ENCODE results near the gene PHLDA2. TPM values are rescaled to one million over a fixed set of nuclear protein-coding genes. Genes with fewer than 3 reads are reported as not detected.

The PHLDA2 gene
- total and polyA plus RNA-seq, 2 donors (not counting 3 experiments of a cell fraction or from before 2014, with no cell fraction given), result 38.5 to 44.5 TPM

DNA sequence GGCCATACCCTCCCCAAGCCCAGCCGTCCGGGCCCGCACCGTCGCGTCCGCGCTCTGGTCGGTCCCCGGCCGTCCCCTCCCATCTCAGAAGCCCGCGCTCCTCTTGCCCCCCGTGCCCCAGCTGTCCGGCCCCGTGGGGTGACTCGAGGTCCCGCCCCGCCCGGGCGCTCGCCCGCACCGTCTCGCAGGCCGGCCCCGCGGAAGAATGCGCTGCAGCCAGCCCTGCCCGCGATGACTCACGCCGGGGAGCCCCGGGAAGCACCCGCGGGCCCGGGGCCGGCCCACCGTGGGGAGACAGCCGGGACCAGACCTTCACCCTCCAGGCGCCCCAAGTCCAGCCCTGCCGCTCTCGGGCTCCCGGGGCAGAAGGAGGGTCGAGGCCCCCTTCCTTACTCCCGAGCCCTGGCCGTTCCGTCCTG, 320 bp upstream of the PHLDA2 start:
- peak; percentile 68 for DNase-seq (ENCODE audit: low read depth, low spot score)
- BruUV-seq (replicated peaks), result no TSS peak
- Histone ChIP-seq H2AFZ (ENCODE audit: low read depth, low read length) (peak overlapping the region; percentile 79), H3K4me2 (ENCODE audit: insufficient read depth, low read length) (peak overlapping the region; percentile 79), H3K4me1 (ENCODE audit: control insufficient read depth, extremely low read depth, insufficient read depth, low read length) (peaks cover 26% of the 10 kb centered on the region), H3K27ac (ENCODE audit: insufficient read depth, low read depth, low read length) (peak overlapping the region; percentile 78), H3K79me2 (ENCODE audit: control insufficient read depth, insufficient read depth, low read length) (peaks cover 28% of the 10 kb centered on the region), H3K9me1 (replicated peaks; ENCODE audit: control insufficient read depth, extremely low read depth, insufficient read depth, low read length) (no peaks in the 10 kb centered on the region), H3K4me3 (replicated peaks in 1 of 3; ENCODE audit: insufficient read depth in 1 of 3, low read depth in 1 of 3, low read length in 3 of 3) (peak overlapping the region in 2 of 3 experiments; percentile 37 to 50), H3K36me3 (ENCODE audit: control insufficient read depth in 2 of 2, extremely low read depth in 1 of 2, insufficient read depth in 2 of 2, low read length in 2 of 2) (no peaks in the 10 kb centered on the region), H3K27me3 (ENCODE audit: control insufficient read depth in 2 of 2, insufficient read depth in 2 of 2, low read length in 2 of 2) (no peaks in the 10 kb centered on the region), H3K9ac (replicated peaks; ENCODE audit: extremely low read depth, insufficient read depth, low read length) (peak overlapping the region; percentile 68), H4K20me1 (replicated peaks; ENCODE audit: control insufficient read depth, extremely low read depth, insufficient read depth, low read length) (no peaks in the 10 kb centered on the region), H3K9me3 (replicated peaks; ENCODE audit: control insufficient read depth, insufficient read depth, low read length) (no peaks in the 10 kb centered on the region)
- FAIRE-seq, result peak; percentile 77
- CTCF ChIA-PET, result interaction anchor here (0.6 to 3.1 kb wide), 22 partner anchors 9 to 479 kb away, joined by 3 to 46 read pairs (median 6); partner anchors contain the start of genes NAP1L4 and ZNF195
- TF ChIP-seq, protein P1, sequence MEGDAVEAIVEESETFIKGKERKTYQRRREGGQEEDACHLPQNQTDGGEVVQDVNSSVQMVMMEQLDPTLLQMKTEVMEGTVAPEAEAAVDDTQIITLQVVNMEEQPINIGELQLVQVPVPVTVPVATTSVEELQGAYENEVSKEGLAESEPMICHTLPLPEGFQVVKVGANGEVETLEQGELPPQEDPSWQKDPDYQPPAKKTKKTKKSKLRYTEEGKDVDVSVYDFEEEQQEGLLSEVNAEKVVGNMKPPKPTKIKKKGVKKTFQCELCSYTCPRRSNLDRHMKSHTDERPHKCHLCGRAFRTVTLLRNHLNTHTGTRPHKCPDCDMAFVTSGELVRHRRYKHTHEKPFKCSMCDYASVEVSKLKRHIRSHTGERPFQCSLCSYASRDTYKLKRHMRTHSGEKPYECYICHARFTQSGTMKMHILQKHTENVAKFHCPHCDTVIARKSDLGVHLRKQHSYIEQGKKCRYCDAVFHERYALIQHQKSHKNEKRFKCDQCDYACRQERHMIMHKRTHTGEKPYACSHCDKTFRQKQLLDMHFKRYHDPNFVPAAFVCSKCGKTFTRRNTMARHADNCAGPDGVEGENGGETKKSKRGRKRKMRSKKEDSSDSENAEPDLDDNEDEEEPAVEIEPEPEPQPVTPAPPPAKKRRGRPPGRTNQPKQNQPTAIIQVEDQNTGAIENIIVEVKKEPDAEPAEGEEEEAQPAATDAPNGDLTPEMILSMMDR (IDR thresholded peaks at IDR 0.05; ENCODE audit: extremely low read depth in 1 of 2, insufficient read depth in 1 of 2, low read depth in 1 of 2, low read length in 2 of 2), result no peak
- TF ChIP-seq FOS (IDR thresholded peaks at IDR 0.05; ENCODE audit: borderline replicate concordance, insufficient read depth, low read length), result peak; percentile 68
- POLR2A ChIA-PET, result interaction anchor here (0.8 to 2.1 kb wide), 13 partner anchors 11 to 397 kb away, joined by 3 to 13 read pairs (median 4); partner anchors contain the start of genes CDKN1C and NAP1L4
- dilution Hi-C loops (cut with MboI; ENCODE audit: extremely low pct_ligation_motif_present, low sequenced_read_pairs) (no loop called here), intact Hi-C loops (cut with micrococcal nuclease) (loop anchor here (1.0 kb wide), 1 partner anchor 31 kb away; no protein-coding TSS in a partner anchor)

DNA sequence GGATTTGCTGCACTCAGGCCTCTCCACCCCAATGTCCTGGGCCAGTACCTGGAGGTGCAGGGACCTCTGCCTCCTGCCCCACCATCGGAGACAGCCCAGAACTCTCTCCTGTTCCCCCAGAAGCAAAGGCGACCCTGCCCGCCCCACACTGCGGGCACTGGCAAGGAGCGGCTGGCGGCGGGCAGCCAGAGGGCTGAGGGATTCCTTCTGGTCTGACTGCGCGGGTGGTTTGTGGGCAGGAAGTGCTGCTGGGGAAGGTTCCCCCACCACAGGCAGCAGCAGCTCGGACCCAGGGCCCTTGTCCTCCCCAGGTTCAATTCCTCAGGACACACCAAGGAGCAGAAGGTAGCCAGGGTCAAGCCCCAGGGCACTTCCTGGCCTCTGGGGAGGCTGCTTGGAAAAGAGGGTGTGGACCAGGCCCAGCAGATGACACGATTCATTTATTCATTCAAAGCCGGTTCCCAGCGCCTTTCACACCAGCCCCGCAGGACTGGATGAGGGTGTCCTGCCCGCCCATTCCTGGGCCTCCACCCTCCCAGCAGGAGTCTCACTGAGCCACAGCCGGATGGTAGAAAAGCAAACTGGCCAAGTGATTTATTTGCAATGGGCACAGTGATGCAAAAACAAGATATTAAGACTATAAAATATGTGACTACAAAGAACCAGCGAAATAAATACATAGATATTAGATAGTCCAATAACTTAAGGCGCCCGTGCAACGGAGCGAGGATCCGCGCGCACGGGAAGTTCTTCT, 1.2 kb downstream of the PHLDA2 start:
- peak overlapping the region; percentile 32 for H3K9ac ChIP-seq (replicated peaks; ENCODE audit: extremely low read depth, insufficient read depth, low read length)
- H3K79me2 ChIP-seq (ENCODE audit: control insufficient read depth, insufficient read depth, low read length), result peaks cover 28% of the 10 kb centered on the region
- TF ChIP-seq, protein P1 (IDR thresholded peaks at IDR 0.05; ENCODE audit: extremely low read depth in 1 of 2, insufficient read depth in 1 of 2, low read depth in 1 of 2, low read length in 2 of 2), result no peak
- TF ChIP-seq GATA2 (IDR thresholded peaks at IDR 0.05; ENCODE audit: insufficient read depth, insufficient read length, low read depth, low read length) (no peak), POLR2AphosphoS5 (IDR thresholded peaks at IDR 0.05; ENCODE audit: insufficient read depth, low read depth, low read length) (no peak), FOS (IDR thresholded peaks at IDR 0.05; ENCODE audit: borderline replicate concordance, insufficient read depth, low read length) (no peak), MYC (IDR thresholded peaks at IDR 0.05; ENCODE audit: low read depth, low read length) (no peak), JUN (IDR thresholded peaks at IDR 0.05; ENCODE audit: borderline replicate concordance, insufficient read depth, insufficient read length, low read depth) (no peak), POLR2A (IDR thresholded peaks at IDR 0.05; ENCODE audit: low read depth, low read length) (no peak), EZH2 (IDR thresholded peaks at IDR 0.05; ENCODE audit: borderline replicate concordance, low read depth, low read length, severe bottlenecking) (no peak)
- TF ChIP-seq, protein P2, sequence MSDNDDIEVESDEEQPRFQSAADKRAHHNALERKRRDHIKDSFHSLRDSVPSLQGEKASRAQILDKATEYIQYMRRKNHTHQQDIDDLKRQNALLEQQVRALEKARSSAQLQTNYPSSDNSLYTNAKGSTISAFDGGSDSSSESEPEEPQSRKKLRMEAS (IDR thresholded peaks at IDR 0.05; ENCODE audit: insufficient read depth, insufficient read length), result no peak
- H3K36me3 ChIP-seq (ENCODE audit: control insufficient read depth in 2 of 2, extremely low read depth in 1 of 2, insufficient read depth in 2 of 2, low read length in 2 of 2), result no peaks in the 10 kb centered on the region
- H3K27me3 ChIP-seq (ENCODE audit: control insufficient read depth in 2 of 2, insufficient read depth in 2 of 2, low read length in 2 of 2), result no peaks in the 10 kb centered on the region
- ChIA-PET CTCF (interaction anchor here (1.4 to 3.1 kb wide), 6 partner anchors 12 to 507 kb away, joined by 3 to 46 read pairs (median 14); no protein-coding TSS in a partner anchor), POLR2A (interaction anchor here (1.4 to 2.1 kb wide), 4 partner anchors 30 to 395 kb away, joined by 5 to 13 read pairs (median 10); partner anchors contain the start of gene CDKN1C)
- peaks cover 20% of the 10 kb centered on the region for H3K4me1 ChIP-seq (ENCODE audit: control insufficient read depth, extremely low read depth, insufficient read depth, low read length)
- dilution Hi-C loops (cut with MboI; ENCODE audit: extremely low pct_ligation_motif_present, low sequenced_read_pairs), result no loop called here
- H3K4me2 ChIP-seq (ENCODE audit: insufficient read depth, low read length), result peak overlapping the region; percentile 78
- no peaks in the 10 kb centered on the region for H3K9me3 ChIP-seq (replicated peaks; ENCODE audit: control insufficient read depth, insufficient read depth, low read length)
- no peaks in the 10 kb centered on the region for H4K20me1 ChIP-seq (replicated peaks; ENCODE audit: control insufficient read depth, extremely low read depth, insufficient read depth, low read length)
- peak overlapping the region; percentile 50 to 54 (median 53) for H3K4me3 ChIP-seq (replicated peaks in 1 of 3; ENCODE audit: insufficient read depth in 1 of 3, low read depth in 1 of 3, low read length in 3 of 3)
- H3K9me1 ChIP-seq (replicated peaks; ENCODE audit: control insufficient read depth, extremely low read depth, insufficient read depth, low read length), result no peaks in the 10 kb centered on the region
- DNase-seq (ENCODE audit: low read depth, low spot score) (peak; percentile 49), FAIRE-seq (peak; percentile 35)
- H3K27ac ChIP-seq (ENCODE audit: insufficient read depth, low read depth, low read length), result no peak overlapping the region
- intact Hi-C loops (cut with micrococcal nuclease), result no loop called here
- no peak overlapping the region for H2AFZ ChIP-seq (ENCODE audit: low read depth, low read length)
- no TSS peak for BruUV-seq (replicated peaks)

Measured in endothelial cell of umbilical vein (primary cell).